IPS-NIHi7 (cell line): Measurements from ENCODE around the gene COQ3.
A peak's percentile ranks its signal among the peaks of the same experiment; 100 is the strongest.

Source experiments
- DNase-seq: peaks from one replicate; pipeline ENCODE4 v3.0.0; 2012; ENCODE audit warnings: mixed read lengths; ENCODE audit errors: extremely low spot score

Gene COQ3, protein sequence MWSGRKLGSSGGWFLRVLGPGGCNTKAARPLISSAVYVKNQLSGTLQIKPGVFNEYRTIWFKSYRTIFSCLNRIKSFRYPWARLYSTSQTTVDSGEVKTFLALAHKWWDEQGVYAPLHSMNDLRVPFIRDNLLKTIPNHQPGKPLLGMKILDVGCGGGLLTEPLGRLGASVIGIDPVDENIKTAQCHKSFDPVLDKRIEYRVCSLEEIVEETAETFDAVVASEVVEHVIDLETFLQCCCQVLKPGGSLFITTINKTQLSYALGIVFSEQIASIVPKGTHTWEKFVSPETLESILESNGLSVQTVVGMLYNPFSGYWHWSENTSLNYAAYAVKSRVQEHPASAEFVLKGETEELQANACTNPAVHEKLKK

DNA sequence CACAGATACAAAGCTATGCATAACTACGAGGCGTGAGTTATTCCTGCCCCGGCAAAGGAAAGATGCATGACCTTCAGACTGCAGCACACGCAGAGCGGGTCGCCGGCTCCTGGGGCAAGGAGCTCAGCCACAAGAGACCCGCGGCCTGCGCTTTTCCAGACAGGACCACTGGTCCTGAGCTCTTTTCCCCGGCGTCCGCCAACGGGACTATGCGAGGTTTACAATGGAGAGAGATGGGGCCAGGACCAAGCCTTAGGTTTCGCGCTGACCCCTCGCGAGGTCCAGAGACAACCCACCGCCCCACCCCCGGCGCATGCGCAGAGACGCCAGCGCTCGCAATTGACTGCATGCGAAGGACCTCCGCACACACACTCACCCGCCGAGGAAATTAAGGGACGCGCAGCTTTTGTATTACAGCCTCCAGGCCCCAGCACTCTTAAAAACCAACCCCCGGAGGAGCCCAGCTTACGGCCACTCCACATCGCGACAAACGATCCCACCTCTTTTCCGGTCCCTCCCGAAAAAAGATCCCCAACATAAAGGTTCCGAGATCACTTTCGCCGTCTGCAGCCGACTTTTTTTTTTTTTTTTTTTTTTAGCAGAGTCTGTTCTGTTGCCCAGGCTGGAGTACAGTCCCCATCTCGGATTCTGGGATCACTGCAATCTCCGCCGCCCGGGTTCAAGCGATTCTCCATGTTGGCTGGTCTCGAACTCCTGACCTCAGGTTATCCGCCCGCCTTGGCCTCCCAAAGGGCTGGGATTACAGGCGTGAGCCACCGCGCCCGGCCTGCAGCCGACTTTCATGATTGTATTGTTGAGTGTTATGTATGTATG lies at the start of gene COQ3:
TSS of gene COQ3 (minus strand) at position 498 of the 834 bp plus-strand sequence. CDS start at position 482, 16 bp downstream.
- DNase-seq, result peak; percentile 98

GRCh38 chr6:99434702-99435530 lies 40.9 kb upstream of the COQ3 start:
- DNase-seq, result peak; percentile 10

- DNase-seq, result no peak
These were observed 38.9 kb upstream of the COQ3 start for GRCh38 chr6:99432877-99433276.

DNA sequence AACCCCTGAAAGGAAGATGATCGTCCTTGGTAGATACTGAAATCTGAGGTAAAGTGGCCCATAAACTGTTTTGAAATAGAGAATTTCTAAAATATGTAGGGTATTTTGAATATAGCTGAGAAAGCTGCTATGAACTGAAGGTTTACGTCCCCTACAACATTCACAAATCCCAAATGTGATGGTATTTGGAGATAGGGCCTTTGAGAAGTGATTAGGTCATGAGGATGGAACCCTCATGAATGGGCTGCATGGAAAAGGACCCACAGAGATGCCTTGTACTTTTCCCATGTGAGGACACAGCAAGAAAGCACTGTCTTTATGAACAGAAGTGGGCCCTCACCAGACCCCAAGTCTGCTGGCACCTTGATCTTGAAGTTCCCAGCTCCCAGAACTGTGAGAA lies 37.9 kb upstream of the COQ3 start:
- DNase-seq, result no peak

- DNase-seq, result no peak
These were observed 34.0 kb upstream of the COQ3 start for GRCh38 chr6:99427988-99428387.

- peak; percentile 7 for DNase-seq
These were observed 32.4 kb upstream of the COQ3 start for GRCh38 chr6:99426451-99426757.

DNA sequence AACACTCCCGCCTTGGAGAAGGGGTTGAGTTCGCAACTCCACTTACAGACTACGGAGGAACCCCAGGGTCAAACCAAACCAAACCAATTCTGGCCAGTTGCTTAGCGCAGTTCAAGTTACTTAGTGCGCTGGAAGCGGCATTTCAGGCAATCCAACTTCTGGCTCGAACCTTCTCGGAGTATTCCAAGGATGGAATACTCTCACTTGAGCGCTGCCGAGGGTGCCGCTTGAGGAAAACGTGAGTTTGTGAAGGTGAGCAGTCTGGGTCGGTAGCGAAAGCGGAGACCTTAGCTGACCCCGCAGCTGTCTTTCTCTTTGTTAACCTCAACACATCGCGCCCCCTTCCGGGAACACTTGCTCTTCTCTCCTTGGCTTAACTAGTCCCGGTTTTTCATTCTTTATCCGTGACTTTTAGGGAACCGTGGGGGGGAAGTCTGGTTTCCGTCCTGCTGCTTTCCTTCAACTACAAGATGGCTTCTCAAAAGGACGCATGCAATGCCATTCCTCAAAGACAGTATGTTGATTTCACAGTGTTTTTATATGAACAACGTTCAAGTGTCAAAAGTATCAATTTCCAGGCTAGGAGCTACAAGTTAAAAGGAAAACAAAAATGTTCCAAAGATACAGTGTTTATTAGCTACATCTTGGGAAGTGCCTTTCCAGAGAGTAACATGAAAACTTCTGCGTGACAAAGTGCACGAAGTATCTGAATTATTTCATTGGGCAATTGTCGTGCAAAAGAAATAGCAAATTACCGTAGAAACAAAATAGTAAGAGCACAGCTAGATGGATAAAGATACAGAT lies 31.9 kb upstream of the COQ3 start:
- DNase-seq, result peak; percentile 77

- peak; percentile 93 for DNase-seq
These were observed 31.0 kb upstream of the COQ3 start, which contains the start of gene PNISR for GRCh38 chr6:99424761-99425646. PNISR (minus strand) TSS chr6:99425308; CDS start chr6:99414659, 10,649 bp downstream.

- DNase-seq, result no peak
These were observed 30.0 kb upstream of the COQ3 start for GRCh38 chr6:99424022-99424421.

DNA sequence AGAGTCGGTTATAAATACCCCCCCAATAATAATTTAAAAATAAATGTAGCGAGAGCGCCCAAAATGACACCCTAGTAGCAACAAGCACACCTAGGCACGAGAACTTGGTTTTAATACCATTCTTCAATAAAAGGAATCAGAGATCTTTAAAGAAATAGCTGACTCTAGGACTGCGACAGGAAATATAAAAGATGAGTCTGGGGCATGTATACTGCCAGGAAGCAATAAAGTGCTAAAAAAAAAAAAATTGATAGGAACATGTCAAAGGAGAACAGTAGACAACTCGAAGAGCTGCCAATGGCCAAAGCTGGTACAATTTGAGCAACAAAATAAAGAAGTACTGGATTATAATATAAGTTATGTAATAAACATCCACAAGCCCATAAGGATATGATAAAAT lies 28.9 kb upstream of the COQ3 start:
- no peak for DNase-seq

GRCh38 chr6:99416892-99417767 lies 23.1 kb upstream of the COQ3 start:
- DNase-seq, result no peak

- DNase-seq, result no peak
These were observed 22.2 kb upstream of the COQ3 start for GRCh38 chr6:99416226-99416625.

GRCh38 chr6:99415446-99415845 lies 21.5 kb upstream of the COQ3 start:
- DNase-seq, result no peak

GRCh38 chr6:99412065-99412464 lies 18.1 kb upstream of the COQ3 start:
- no peak for DNase-seq

DNA sequence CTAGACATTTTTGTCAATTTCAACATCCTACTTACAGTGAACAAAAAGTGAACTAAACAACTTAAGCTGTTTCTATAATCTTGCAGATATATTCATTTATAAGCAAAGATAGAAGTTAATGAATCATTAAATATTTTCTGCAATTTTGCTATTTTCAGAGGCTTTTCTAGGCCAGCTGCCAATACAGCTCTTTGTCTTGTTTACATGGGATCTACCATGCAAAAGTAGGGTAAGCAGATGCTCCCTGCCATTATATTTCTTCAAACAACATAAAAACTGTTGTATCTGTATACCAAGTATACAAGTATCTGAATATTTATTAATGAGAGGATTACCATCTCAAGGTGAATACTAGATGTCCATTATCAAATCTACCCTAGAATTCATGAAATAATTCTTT lies 15.7 kb upstream of the COQ3 start:
- DNase-seq, result no peak

DNA sequence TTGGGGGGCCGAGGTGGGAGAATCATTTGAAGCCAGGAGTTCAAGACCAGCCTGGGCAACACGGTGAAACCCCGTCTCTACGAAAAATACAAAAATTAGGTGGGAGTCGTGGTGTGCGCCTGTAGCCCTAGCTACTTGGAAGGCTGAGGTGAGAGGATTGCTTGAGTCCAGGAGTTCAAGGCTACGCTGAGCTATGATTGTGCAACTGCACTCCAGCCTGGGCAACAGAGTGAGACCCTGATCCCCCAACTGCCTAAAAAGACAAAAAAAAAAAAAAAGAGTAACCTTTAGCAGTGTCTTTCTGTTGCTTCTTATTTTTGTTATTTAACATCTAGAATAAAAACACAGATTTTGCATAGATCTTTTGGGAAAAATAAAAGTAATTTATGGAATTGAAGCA lies 13.1 kb upstream of the COQ3 start:
- DNase-seq, result no peak

GRCh38 chr6:99402448-99402847 lies 8.5 kb upstream of the COQ3 start:
- DNase-seq, result no peak

DNA sequence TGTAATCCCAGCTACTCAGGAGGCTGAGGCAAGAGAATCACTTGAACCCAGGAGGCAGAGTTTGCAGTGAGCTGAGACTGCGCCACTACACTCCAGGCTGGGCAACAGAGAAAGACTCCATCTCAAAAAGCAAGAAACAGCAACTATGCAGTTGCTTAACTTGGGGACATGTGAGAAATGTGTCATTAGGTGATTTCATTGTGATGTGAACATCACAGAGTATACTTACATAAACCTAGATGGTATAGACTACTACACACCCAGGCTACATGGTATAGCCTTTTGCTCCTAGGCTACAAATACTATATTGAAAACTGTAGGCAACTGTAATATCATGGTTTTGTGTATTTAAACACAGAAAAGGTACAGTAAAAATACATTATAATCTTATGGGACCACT lies 3.3 kb upstream of the COQ3 start:
- DNase-seq, result no peak

DNA sequence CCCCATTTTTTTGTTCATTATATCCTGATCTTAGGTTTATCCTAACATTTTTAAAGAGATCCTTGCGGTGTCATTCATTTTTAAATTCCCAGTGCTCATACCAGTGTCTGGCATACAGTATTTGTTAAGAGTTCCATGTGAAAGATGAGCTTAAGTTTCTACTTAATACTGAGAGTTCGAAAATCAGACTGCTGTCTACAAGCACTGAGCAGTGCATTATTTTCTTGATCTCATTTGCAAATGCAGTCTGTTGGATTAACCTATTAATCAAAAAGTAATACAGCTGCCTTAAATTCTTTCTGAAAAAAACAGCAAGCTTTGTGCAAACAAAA lies 663 bp downstream of the COQ3 start:
- no peak for DNase-seq
